K562 (cell line): ENCODE data around the gene NTN4. TPM values are rescaled to one million over a fixed set of nuclear protein-coding genes. Genes with fewer than 3 reads are reported as not detected.

Source experiments
- SAFB2 ChIP-seq: fragments of 200-400 bp; formaldehyde crosslinking; IDR thresholded peaks from 2 replicates; pipeline ENCODE4 v1.6.1; 2018; ENCODE audit warnings: borderline replicate concordance, low read length, low read depth, moderate library complexity; ENCODE audit not compliant: severe bottlenecking
- SMC3 ChIP-seq: conservative IDR thresholded peaks from 2 replicates; pipeline ENCODE4 v1.6.1; 2011; ENCODE audit warnings: low read depth, low read length, improper control_type of control experiment; ENCODE audit not compliant: insufficient read depth
- ZBTB7A ChIP-seq: IDR thresholded peaks from 2 replicates; pipeline ENCODE4 v1.6.1; 2011; ENCODE audit warnings: low read depth, mild to moderate bottlenecking, low read length, moderate library complexity, borderline replicate concordance; ENCODE audit not compliant: control insufficient read depth
- ZNF175 ChIP-seq: fragments of 200-800 bp; sonication (Bioruptor generic); IDR thresholded peaks from 2 replicates; pipeline ENCODE4 v1.6.1; 2016; ENCODE audit warnings: low read depth, mild to moderate bottlenecking, missing genetic modification characterization, missing compliant biosample characterization
- ZNF224 ChIP-seq: sonication (generic); formaldehyde crosslinking; IDR thresholded peaks from 2 replicates; pipeline ENCODE4 v1.8.0; 2022; ENCODE audit warnings: mild to moderate bottlenecking, missing genetic modification reagents
- polyA plus RNA-seq, 8 experiments: library from polyadenylated mRNA; depleted of rRNA in 4 of 8; stranded (reverse) in 5 of 8; unstranded in 3 of 8; fragments of >200 nt; fragmentation: Nextera tagmentation in 2 of 8; fragmentation: Illumina TruSeq in 1 of 8; extraction: Ambion mirVana in 2 of 8; extraction: Trizol in 1 of 8; gene quantifications; 2 replicates each; pipeline versions ENCODE4 v1.2.1 to v1.2.3, GENCODE V29; 2011 to 2014; ENCODE audit warnings: inconsistent platforms in 1 of 8, missing spikeins in 1 of 8
- total RNA-seq, 7 experiments: library from RNA; depleted of rRNA in 6 of 7; stranded (reverse); fragments of >200 nt in 6 of 7; fragmentation: Illumina TruSeq in 2 of 7; extraction: Trizol in 2 of 7; gene quantifications; 2 replicates each; pipeline versions ENCODE4 v1.2.1 to v1.2.3, GENCODE V29; 2011 to 2021; ENCODE audit warnings: low replicate concordance in 1 of 7
- TF ChIP-seq, protein P1 (sequence below), 2 experiments: fragments of 450-650 bp; formaldehyde crosslinking in 1 of 2; IDR thresholded peaks; 2 replicates each; pipeline versions ENCODE4 v1.4.0 to v1.6.1; 2014 to 2020; ENCODE audit warnings: mild to moderate bottlenecking in 2 of 2, borderline replicate concordance in 1 of 2, low read depth in 1 of 2
- TF ChIP-seq, protein P2 (sequence below): fragments of 250-450 bp; sonication (Bioruptor Pico); IDR thresholded peaks from 2 replicates; pipeline ENCODE4 v1.4.0; 2020

Gene NTN4
- total and polyA plus RNA-seq, 9 of the 15 experiments (the other 6 are each of a cell fraction or from before 2014, with no cell fraction given): 0.13 TPM; not detected in 8

DNA sequence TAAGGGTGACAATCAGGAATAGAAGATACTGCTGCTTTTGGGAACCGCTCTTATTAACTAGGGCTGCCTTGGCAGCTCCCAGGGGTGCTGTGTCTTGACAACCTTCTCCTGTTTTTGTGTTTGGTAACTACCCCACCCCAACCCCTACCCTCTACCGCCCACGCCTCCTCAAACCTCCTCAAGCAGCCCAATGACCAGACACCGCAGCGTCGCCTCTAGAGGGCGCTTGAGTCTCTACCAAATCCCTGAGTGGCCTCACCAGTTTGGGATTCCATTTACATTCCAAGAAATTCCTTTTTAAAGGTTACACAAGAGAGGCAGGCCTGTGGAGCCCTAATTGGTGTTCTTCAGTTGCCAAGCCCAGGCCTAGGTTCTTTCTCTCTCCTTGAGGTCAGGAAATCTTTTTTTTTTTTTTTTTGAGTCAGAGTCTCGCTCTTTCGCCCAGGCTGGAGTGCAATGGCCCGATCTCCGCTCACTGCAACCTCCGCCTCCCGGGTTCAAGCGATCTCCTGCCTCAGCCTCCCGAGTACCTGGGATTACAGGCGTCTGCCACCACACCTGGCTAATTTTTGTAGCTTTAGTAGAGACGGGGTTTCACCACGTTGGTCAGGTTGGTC lies 166.9 kb downstream of the NTN4 start (continued):
- TF ChIP-seq, protein P1, sequence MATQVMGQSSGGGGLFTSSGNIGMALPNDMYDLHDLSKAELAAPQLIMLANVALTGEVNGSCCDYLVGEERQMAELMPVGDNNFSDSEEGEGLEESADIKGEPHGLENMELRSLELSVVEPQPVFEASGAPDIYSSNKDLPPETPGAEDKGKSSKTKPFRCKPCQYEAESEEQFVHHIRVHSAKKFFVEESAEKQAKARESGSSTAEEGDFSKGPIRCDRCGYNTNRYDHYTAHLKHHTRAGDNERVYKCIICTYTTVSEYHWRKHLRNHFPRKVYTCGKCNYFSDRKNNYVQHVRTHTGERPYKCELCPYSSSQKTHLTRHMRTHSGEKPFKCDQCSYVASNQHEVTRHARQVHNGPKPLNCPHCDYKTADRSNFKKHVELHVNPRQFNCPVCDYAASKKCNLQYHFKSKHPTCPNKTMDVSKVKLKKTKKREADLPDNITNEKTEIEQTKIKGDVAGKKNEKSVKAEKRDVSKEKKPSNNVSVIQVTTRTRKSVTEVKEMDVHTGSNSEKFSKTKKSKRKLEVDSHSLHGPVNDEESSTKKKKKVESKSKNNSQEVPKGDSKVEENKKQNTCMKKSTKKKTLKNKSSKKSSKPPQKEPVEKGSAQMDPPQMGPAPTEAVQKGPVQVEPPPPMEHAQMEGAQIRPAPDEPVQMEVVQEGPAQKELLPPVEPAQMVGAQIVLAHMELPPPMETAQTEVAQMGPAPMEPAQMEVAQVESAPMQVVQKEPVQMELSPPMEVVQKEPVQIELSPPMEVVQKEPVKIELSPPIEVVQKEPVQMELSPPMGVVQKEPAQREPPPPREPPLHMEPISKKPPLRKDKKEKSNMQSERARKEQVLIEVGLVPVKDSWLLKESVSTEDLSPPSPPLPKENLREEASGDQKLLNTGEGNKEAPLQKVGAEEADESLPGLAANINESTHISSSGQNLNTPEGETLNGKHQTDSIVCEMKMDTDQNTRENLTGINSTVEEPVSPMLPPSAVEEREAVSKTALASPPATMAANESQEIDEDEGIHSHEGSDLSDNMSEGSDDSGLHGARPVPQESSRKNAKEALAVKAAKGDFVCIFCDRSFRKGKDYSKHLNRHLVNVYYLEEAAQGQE (IDR thresholded peaks at IDR 0.05; ENCODE audit: borderline replicate concordance): peak; percentile 27; the same call in 1 of the 2 replicates
- TF ChIP-seq, protein P1 (CRISPR knock-in tag; IDR thresholded peaks at IDR 0.05; ENCODE audit: low read depth): no peak
- TF ChIP-seq, protein P2, sequence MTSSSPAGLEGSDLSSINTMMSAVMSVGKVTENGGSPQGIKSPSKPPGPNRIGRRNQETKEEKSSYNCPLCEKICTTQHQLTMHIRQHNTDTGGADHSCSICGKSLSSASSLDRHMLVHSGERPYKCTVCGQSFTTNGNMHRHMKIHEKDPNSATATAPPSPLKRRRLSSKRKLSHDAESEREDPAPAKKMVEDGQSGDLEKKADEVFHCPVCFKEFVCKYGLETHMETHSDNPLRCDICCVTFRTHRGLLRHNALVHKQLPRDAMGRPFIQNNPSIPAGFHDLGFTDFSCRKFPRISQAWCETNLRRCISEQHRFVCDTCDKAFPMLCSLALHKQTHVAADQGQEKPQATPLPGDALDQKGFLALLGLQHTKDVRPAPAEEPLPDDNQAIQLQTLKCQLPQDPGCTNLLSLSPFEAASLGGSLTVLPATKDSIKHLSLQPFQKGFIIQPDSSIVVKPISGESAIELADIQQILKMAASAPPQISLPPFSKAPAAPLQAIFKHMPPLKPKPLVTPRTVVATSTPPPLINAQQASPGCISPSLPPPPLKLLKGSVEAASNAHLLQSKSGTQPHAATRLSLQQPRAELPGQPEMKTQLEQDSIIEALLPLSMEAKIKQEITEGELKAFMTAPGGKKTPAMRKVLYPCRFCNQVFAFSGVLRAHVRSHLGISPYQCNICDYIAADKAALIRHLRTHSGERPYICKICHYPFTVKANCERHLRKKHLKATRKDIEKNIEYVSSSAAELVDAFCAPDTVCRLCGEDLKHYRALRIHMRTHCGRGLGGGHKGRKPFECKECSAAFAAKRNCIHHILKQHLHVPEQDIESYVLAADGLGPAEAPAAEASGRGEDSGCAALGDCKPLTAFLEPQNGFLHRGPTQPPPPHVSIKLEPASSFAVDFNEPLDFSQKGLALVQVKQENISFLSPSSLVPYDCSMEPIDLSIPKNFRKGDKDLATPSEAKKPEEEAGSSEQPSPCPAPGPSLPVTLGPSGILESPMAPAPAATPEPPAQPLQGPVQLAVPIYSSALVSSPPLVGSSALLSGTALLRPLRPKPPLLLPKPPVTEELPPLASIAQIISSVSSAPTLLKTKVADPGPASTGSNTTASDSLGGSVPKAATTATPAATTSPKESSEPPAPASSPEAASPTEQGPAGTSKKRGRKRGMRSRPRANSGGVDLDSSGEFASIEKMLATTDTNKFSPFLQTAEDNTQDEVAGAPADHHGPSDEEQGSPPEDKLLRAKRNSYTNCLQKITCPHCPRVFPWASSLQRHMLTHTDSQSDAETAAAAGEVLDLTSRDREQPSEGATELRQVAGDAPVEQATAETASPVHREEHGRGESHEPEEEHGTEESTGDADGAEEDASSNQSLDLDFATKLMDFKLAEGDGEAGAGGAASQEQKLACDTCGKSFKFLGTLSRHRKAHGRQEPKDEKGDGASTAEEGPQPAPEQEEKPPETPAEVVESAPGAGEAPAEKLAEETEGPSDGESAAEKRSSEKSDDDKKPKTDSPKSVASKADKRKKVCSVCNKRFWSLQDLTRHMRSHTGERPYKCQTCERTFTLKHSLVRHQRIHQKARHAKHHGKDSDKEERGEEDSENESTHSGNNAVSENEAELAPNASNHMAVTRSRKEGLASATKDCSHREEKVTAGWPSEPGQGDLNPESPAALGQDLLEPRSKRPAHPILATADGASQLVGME: no peak
- TF ChIP-seq ZBTB7A: no peak
- TF ChIP-seq ZNF175 (CRISPR knock-in tag): no peak
- no peak for TF ChIP-seq SAFB2
- no peak for TF ChIP-seq ZNF224
- peak; percentile 43; the same call in 1 of the 2 replicates for TF ChIP-seq SMC3
